Neural progenitor cell (in vitro differentiated cells): ENCODE results near the gene SPATA18. TPM values are rescaled to one million over a fixed set of nuclear protein-coding genes. Genes with fewer than 3 reads are reported as not detected.

Experiments
- DNase-seq: peaks from one replicate; pipeline ENCODE4 v3.0.0-alpha.2; 2016; ENCODE audit warnings: low spot score
- H2AFZ ChIP-seq: fragments of 200-600 bp; sonication (generic); replicated peaks from 2 replicates; pipeline ENCODE4 v1.6.1; 2016; ENCODE audit warnings: antibody characterized with exemption
- H3F3A ChIP-seq: fragments of 200-600 bp; sonication (generic); 2 replicates; pipeline ENCODE4 v1.6.1; 2016; ENCODE audit warnings: antibody characterized with exemption, low read depth
- H3K27ac ChIP-seq: fragments of 200-600 bp; sonication (generic); 2 replicates; pipeline ENCODE4 v1.5.1; 2016; ENCODE audit warnings: mild to moderate bottlenecking
- H3K27me3 ChIP-seq: fragments of 200-600 bp; sonication (generic); 2 replicates; pipeline ENCODE4 v1.6.1; 2016; ENCODE audit warnings: mild to moderate bottlenecking, moderate library complexity
- H3K36me3 ChIP-seq: fragments of 200-600 bp; sonication (generic); 2 replicates; pipeline ENCODE4 v1.5.1; 2016
- H3K4me1 ChIP-seq: fragments of 200-600 bp; sonication (generic); 2 replicates; pipeline ENCODE4 v1.6.1; 2016; ENCODE audit warnings: mixed run types
- H3K4me2 ChIP-seq: fragments of 200-600 bp; sonication (generic); 2 replicates; pipeline ENCODE4 v1.6.1; 2016
- H3K4me3 ChIP-seq: fragments of 200-600 bp; sonication (generic); 2 replicates; pipeline ENCODE4 v1.5.1; 2016
- H3K79me2 ChIP-seq: fragments of 200-600 bp; sonication (generic); 2 replicates; pipeline ENCODE4 v1.6.1; 2016; ENCODE audit warnings: low read depth
- H3K9ac ChIP-seq: fragments of 200-600 bp; sonication (generic); 2 replicates; pipeline ENCODE4 v1.6.1; 2016
- H3K9me3 ChIP-seq: fragments of 200-600 bp; sonication (generic); 2 replicates; pipeline ENCODE4 v1.5.1; 2016; ENCODE audit warnings: low read depth
- H4K20me1 ChIP-seq: fragments of 200-600 bp; sonication (generic); 2 replicates; pipeline ENCODE4 v1.6.1; 2016; ENCODE audit warnings: low read depth
- H3K27ac Mint-ChIP-seq: 3 replicates; pipeline ENCODE4 v1.8.0; 2021; ENCODE audit warnings: mixed read lengths
- H3K27me3 Mint-ChIP-seq: 2 replicates; pipeline ENCODE4 v1.8.0; 2022; ENCODE audit warnings: low read depth, mild to moderate bottlenecking, inconsistent platforms, moderate library complexity, mixed read lengths; ENCODE audit not compliant: insufficient read depth
- H3K36me3 Mint-ChIP-seq: 3 replicates; pipeline ENCODE4 v1.8.0; 2021; ENCODE audit warnings: mixed read lengths
- H3K4me1 Mint-ChIP-seq: 3 replicates; pipeline ENCODE4 v1.8.0; 2021; ENCODE audit warnings: mixed read lengths
- H3K4me3 Mint-ChIP-seq: 3 replicates; pipeline ENCODE4 v1.8.0; 2021; ENCODE audit warnings: mild to moderate bottlenecking, moderate library complexity, mixed read lengths
- H3K9me3 Mint-ChIP-seq: 3 replicates; pipeline ENCODE4 v1.8.0; 2020; ENCODE audit warnings: mixed read lengths
- CTCF ChIP-seq: fragments of 200-600 bp; sonication (generic); IDR thresholded peaks from 2 replicates; pipeline ENCODE4 v1.5.1; 2017; ENCODE audit warnings: antibody characterized with exemption, mild to moderate bottlenecking
- EZH2 ChIP-seq: fragments of 200-600 bp; sonication (generic); IDR thresholded peaks from 2 replicates; pipeline ENCODE4 v1.6.1; 2017; ENCODE audit warnings: antibody characterized with exemption, mild to moderate bottlenecking, moderate library complexity
- EZH2phosphoT487 ChIP-seq: fragments of 200-600 bp; sonication (generic); IDR thresholded peaks from 2 replicates; pipeline ENCODE4 v1.6.1; 2017; ENCODE audit warnings: antibody characterized with exemption
- total RNA-seq: library from RNA; depleted of rRNA; stranded (reverse); fragments of >200 nt; gene quantifications from 2 replicates; pipeline ENCODE4 v1.2.3, GENCODE V29; 2015; ENCODE audit warnings: low replicate concordance

The SPATA18 gene
- total RNA-seq, 1 donor from 2014 or later, result 5.4 TPM

GRCh38 chr4:52049266-52049665, 1.8 kb upstream of the SPATA18 start:
- no peak for TF ChIP-seq EZH2phosphoT487
- no peak for TF ChIP-seq CTCF
- TF ChIP-seq EZH2, result no peak
- no peaks in the 10 kb centered on the region for H3K36me3 Mint-ChIP-seq
- no peaks in the 10 kb centered on the region for H4K20me1 ChIP-seq
- H3K4me1 ChIP-seq, result peaks cover 10% of the 10 kb centered on the region
- H3K27ac Mint-ChIP-seq, result no peak overlapping the region
- no peak overlapping the region for H3K9ac ChIP-seq
- peaks cover 33% of the 10 kb centered on the region for H3K27me3 Mint-ChIP-seq
- no peak overlapping the region for H3K27ac ChIP-seq
- no peaks in the 10 kb centered on the region for H3K79me2 ChIP-seq
- no peak overlapping the region for H3K4me2 ChIP-seq
- H3K4me3 Mint-ChIP-seq, result peak overlapping the region; percentile 44
- peaks cover 4% of the 10 kb centered on the region for H3K9me3 ChIP-seq
- H3K4me3 ChIP-seq, result no peak overlapping the region
- H3K4me1 Mint-ChIP-seq, result peaks cover 10% of the 10 kb centered on the region
- H3K9me3 Mint-ChIP-seq, result peaks cover 18% of the 10 kb centered on the region
- peaks cover 21% of the 10 kb centered on the region for H3K27me3 ChIP-seq
- no peak for DNase-seq
- H2AFZ ChIP-seq, result no peak overlapping the region
- peaks cover 19% of the 10 kb centered on the region for H3F3A ChIP-seq
- no peaks in the 10 kb centered on the region for H3K36me3 ChIP-seq

- H3K4me3 Mint-ChIP-seq, result peak overlapping the region; percentile 84
- H3K27ac ChIP-seq, result peak overlapping the region; percentile 51
Observed at GRCh38 chr4:52051615-52052474, 741 bp downstream of the SPATA18 start.

GRCh38 chr4:52052475-52052780, 1.3 kb downstream of the SPATA18 start:
- Mint-ChIP-seq H3K27ac (no peak overlapping the region), H3K4me3 (peak overlapping the region; percentile 84), H3K36me3 (no peaks in the 10 kb centered on the region), H3K4me1 (peaks cover 10% of the 10 kb centered on the region), H3K27me3 (peaks cover 30% of the 10 kb centered on the region), H3K9me3 (peaks cover 18% of the 10 kb centered on the region)
- DNase-seq, result no peak
- peaks cover 19% of the 10 kb centered on the region for H3F3A ChIP-seq
- H3K36me3 ChIP-seq, result no peaks in the 10 kb centered on the region
- H3K27ac ChIP-seq, result no peak overlapping the region
- H4K20me1 ChIP-seq, result no peaks in the 10 kb centered on the region
- peak overlapping the region; percentile 93 for H3K4me2 ChIP-seq
- peaks cover 10% of the 10 kb centered on the region for H3K4me1 ChIP-seq
- H3K27me3 ChIP-seq, result peaks cover 21% of the 10 kb centered on the region
- H3K9ac ChIP-seq, result no peak overlapping the region
- TF ChIP-seq CTCF (no peak), EZH2phosphoT487 (no peak), EZH2 (no peak)
- H3K79me2 ChIP-seq, result no peaks in the 10 kb centered on the region
- no peak overlapping the region for H2AFZ ChIP-seq
- H3K4me3 ChIP-seq, result peak overlapping the region; percentile 68
- H3K9me3 ChIP-seq, result peaks cover 4% of the 10 kb centered on the region

More at GRCh38 chr4:52051615-52052474, 741 bp downstream of the SPATA18 start:
- H3K36me3 Mint-ChIP-seq, result no peaks in the 10 kb centered on the region
- H2AFZ ChIP-seq, result peak overlapping the region; percentile 96
- DNase-seq, result peak; percentile 94
- H3K4me1 Mint-ChIP-seq, result peaks cover 10% of the 10 kb centered on the region
- H3K4me3 ChIP-seq, result peak overlapping the region; percentile 68
- H3K27ac Mint-ChIP-seq, result no peak overlapping the region
- TF ChIP-seq EZH2, result no peak
- no peak for TF ChIP-seq CTCF
- no peak for TF ChIP-seq EZH2phosphoT487
- H3K27me3 Mint-ChIP-seq, result peaks cover 30% of the 10 kb centered on the region
- peaks cover 18% of the 10 kb centered on the region for H3K9me3 Mint-ChIP-seq
- no peaks in the 10 kb centered on the region for H3K79me2 ChIP-seq
- no peaks in the 10 kb centered on the region for H4K20me1 ChIP-seq
- H3K4me2 ChIP-seq, result peak overlapping the region; percentile 93
- peaks cover 4% of the 10 kb centered on the region for H3K9me3 ChIP-seq
- peaks cover 19% of the 10 kb centered on the region for H3F3A ChIP-seq
- no peak overlapping the region for H3K9ac ChIP-seq
- no peaks in the 10 kb centered on the region for H3K36me3 ChIP-seq
- peaks cover 21% of the 10 kb centered on the region for H3K27me3 ChIP-seq
- peaks cover 10% of the 10 kb centered on the region for H3K4me1 ChIP-seq
